Nephron progenitor cell (in vitro differentiated cells): Measurements from ENCODE around the gene SMAD4.
A peak's percentile ranks its signal among the peaks of the same experiment; 100 is the strongest.

Experiments
- DNase-seq: peaks from one replicate; pipeline ENCODE4 v3.0.0; 2021
- H3K27ac Mint-ChIP-seq: 2 replicates; pipeline ENCODE4 v1.8.0; 2021; ENCODE audit warnings: mild to moderate bottlenecking, moderate library complexity, mixed read lengths
- H3K27me3 Mint-ChIP-seq: 2 replicates; pipeline ENCODE4 v1.8.0; 2021; ENCODE audit warnings: mild to moderate bottlenecking, low read depth, mixed read lengths; ENCODE audit not compliant: poor library complexity
- H3K36me3 Mint-ChIP-seq: 2 replicates; pipeline ENCODE4 v1.8.0; 2021; ENCODE audit warnings: low read depth, mixed read lengths
- H3K4me1 Mint-ChIP-seq: 2 replicates; pipeline ENCODE4 v1.8.0; 2021; ENCODE audit warnings: mixed read lengths
- H3K4me3 Mint-ChIP-seq: 2 replicates; pipeline ENCODE4 v1.8.0; 2021; ENCODE audit warnings: mild to moderate bottlenecking, moderate library complexity, mixed read lengths
- H3K9me3 Mint-ChIP-seq: 2 replicates; pipeline ENCODE4 v1.8.0; 2021; ENCODE audit warnings: mild to moderate bottlenecking, moderate library complexity, mixed read lengths
- CTCF ChIP-seq: fragments of 200-600 bp; sonication (generic); IDR thresholded peaks from 2 replicates; pipeline ENCODE4 v1.5.0; 2021; ENCODE audit warnings: antibody characterized with exemption

Gene SMAD4

GRCh38 chr18:51051105-51051712, 21.2 kb downstream of the SMAD4 start:
- Mint-ChIP-seq H3K4me1 (no peaks in the 10 kb centered on the region), H3K27ac (peak overlapping the region; percentile 37), H3K36me3 (peaks cover 56% of the 10 kb centered on the region), H3K4me3 (no peak overlapping the region), H3K27me3 (no peaks in the 10 kb centered on the region), H3K9me3 (no peaks in the 10 kb centered on the region)
- TF ChIP-seq CTCF, result peak; percentile 73
- DNase-seq, result peak; percentile 8

- DNase-seq, result no peak
- no peaks in the 10 kb centered on the region for H3K9me3 Mint-ChIP-seq
- no peaks in the 10 kb centered on the region for H3K4me1 Mint-ChIP-seq
- H3K27me3 Mint-ChIP-seq, result no peaks in the 10 kb centered on the region
- TF ChIP-seq CTCF, result no peak
- H3K4me3 Mint-ChIP-seq, result no peak overlapping the region
- H3K36me3 Mint-ChIP-seq, result peaks cover 61% of the 10 kb centered on the region
- no peak overlapping the region for H3K27ac Mint-ChIP-seq
Observed at GRCh38 chr18:51053814-51054213, 23.8 kb downstream of the SMAD4 start.

GRCh38 chr18:51054764-51055163, 24.8 kb downstream of the SMAD4 start:
- H3K4me1 Mint-ChIP-seq, result no peaks in the 10 kb centered on the region
- H3K4me3 Mint-ChIP-seq, result no peak overlapping the region
- no peaks in the 10 kb centered on the region for H3K9me3 Mint-ChIP-seq
- H3K36me3 Mint-ChIP-seq, result peaks cover 63% of the 10 kb centered on the region
- no peaks in the 10 kb centered on the region for H3K27me3 Mint-ChIP-seq
- H3K27ac Mint-ChIP-seq, result no peak overlapping the region
- no peak for TF ChIP-seq CTCF
- DNase-seq, result no peak

- H3K27ac Mint-ChIP-seq, result no peak overlapping the region
- no peaks in the 10 kb centered on the region for H3K27me3 Mint-ChIP-seq
- no peaks in the 10 kb centered on the region for H3K4me1 Mint-ChIP-seq
- peaks cover 82% of the 10 kb centered on the region for H3K36me3 Mint-ChIP-seq
- no peak overlapping the region for H3K4me3 Mint-ChIP-seq
- DNase-seq, result no peak
- H3K9me3 Mint-ChIP-seq, result no peaks in the 10 kb centered on the region
- TF ChIP-seq CTCF, result no peak
Observed at GRCh38 chr18:51059969-51060368, 30.0 kb downstream of the SMAD4 start.

- H3K27ac Mint-ChIP-seq, result peak overlapping the region; percentile 93
- H3K4me3 Mint-ChIP-seq, result no peak overlapping the region
- no peak for TF ChIP-seq CTCF
- H3K9me3 Mint-ChIP-seq, result no peaks in the 10 kb centered on the region
- H3K36me3 Mint-ChIP-seq, result peaks cover 85% of the 10 kb centered on the region
- H3K27me3 Mint-ChIP-seq, result no peaks in the 10 kb centered on the region
- H3K4me1 Mint-ChIP-seq, result no peaks in the 10 kb centered on the region
- no peak for DNase-seq
Observed at GRCh38 chr18:51064256-51064655, 34.2 kb downstream of the SMAD4 start.

GRCh38 chr18:51066273-51066672, 36.3 kb downstream of the SMAD4 start:
- peaks cover 88% of the 10 kb centered on the region for H3K36me3 Mint-ChIP-seq
- no peaks in the 10 kb centered on the region for H3K27me3 Mint-ChIP-seq
- no peak for DNase-seq
- H3K4me1 Mint-ChIP-seq, result no peaks in the 10 kb centered on the region
- H3K27ac Mint-ChIP-seq, result no peak overlapping the region
- no peak overlapping the region for H3K4me3 Mint-ChIP-seq
- no peaks in the 10 kb centered on the region for H3K9me3 Mint-ChIP-seq
- TF ChIP-seq CTCF, result no peak
